PC-3 (cell line): Measurements from ENCODE around the gene AMER2. TPM values are rescaled to one million over a fixed set of nuclear protein-coding genes. Genes with fewer than 3 reads are reported as not detected.

ENCODE experiments used
- ATAC-seq: fragments of 200-7000 bp; cut with Tn5 transposase; 2 replicates; pipeline ENCODE4 v1.9.1; 2020; ENCODE audit warnings: mild to moderate bottlenecking, moderate library complexity
- BruUV-seq: library from RNA; stranded (reverse); fragments of 400-500 nt; replicated peaks from 2 replicates; lab custom pipeline; 2021; lab: Mats Ljungman, UMichigan
- CTCF ChIA-PET: fragments of 300-600 bp; sonication (Branson Sonifier 250); formaldehyde crosslinking; loops from one replicate; lab custom pipeline; 2022; ENCODE audit warnings: antibody characterized with exemption; lab: Charles Lee
- POLR2A ChIA-PET: fragments of 300-600 bp; sonication (Branson Sonifier 250); formaldehyde crosslinking; loops from one replicate; lab custom pipeline; 2022; ENCODE audit warnings: antibody characterized with exemption; ENCODE audit not compliant: unreplicated experiment; lab: Charles Lee
- DNase-seq: peaks from one replicate; pipeline ENCODE4 v3.0.0-alpha.2; 2015
- H2AFZ ChIP-seq: fragments of 300-600 bp; sonication (generic); 2 replicates; pipeline ENCODE4 v1.6.0; 2016; ENCODE audit warnings: antibody characterized with exemption, low read length
- H3F3A ChIP-seq: fragments of 300-600 bp; sonication (generic); one replicate; pipeline ENCODE4 v1.6.0; 2017; ENCODE audit warnings: antibody characterized with exemption, low read length, control low read depth, mild to moderate bottlenecking; ENCODE audit not compliant: unreplicated experiment
- H3K27ac ChIP-seq: fragments of 300-600 bp; sonication (generic); 2 replicates; pipeline ENCODE4 v1.5.1; 2016; ENCODE audit warnings: mild to moderate bottlenecking, low read length
- H3K27me3 ChIP-seq: fragments of 300-600 bp; sonication (generic); 2 replicates; pipeline ENCODE4 v1.6.1; 2016; ENCODE audit warnings: low read length, mixed read lengths
- H3K36me3 ChIP-seq: fragments of 300-600 bp; sonication (generic); 2 replicates; pipeline ENCODE4 v1.6.1; 2016; ENCODE audit warnings: low read depth, mixed run types, low read length, mixed read lengths
- H3K4me1 ChIP-seq: fragments of 300-600 bp; sonication (generic); 2 replicates; pipeline ENCODE4 v1.5.1; 2016; ENCODE audit warnings: low read length; ENCODE audit not compliant: insufficient read depth
- H3K4me2 ChIP-seq: fragments of 300-600 bp; sonication (generic); 2 replicates; pipeline ENCODE4 v1.6.0; 2016; ENCODE audit warnings: low read length
- H3K4me3 ChIP-seq: fragments of 300-600 bp; sonication (generic); 2 replicates; pipeline ENCODE4 v1.5.1; 2016; ENCODE audit warnings: mild to moderate bottlenecking, low read length, mixed read lengths
- H3K79me2 ChIP-seq: fragments of 300-600 bp; sonication (generic); 2 replicates; pipeline ENCODE4 v1.6.1; 2017; ENCODE audit warnings: low read length, mixed read lengths
- H3K9ac ChIP-seq: fragments of 300-600 bp; sonication (generic); 2 replicates; pipeline ENCODE4 v1.6.0; 2016; ENCODE audit warnings: mild to moderate bottlenecking, low read length
- H3K9me2 ChIP-seq: fragments of 300-600 bp; sonication (generic); replicated peaks from 2 replicates; pipeline ENCODE4 v1.6.1; 2016; ENCODE audit warnings: mixed run types, low read length, mixed read lengths
- H3K9me3 ChIP-seq: fragments of 300-600 bp; sonication (generic); 2 replicates; pipeline ENCODE4 v1.6.1; 2016; ENCODE audit warnings: low read length, mixed read lengths
- H4K20me1 ChIP-seq: fragments of 300-600 bp; sonication (generic); 2 replicates; pipeline ENCODE4 v1.6.1; 2016; ENCODE audit warnings: low read length, mixed read lengths
- EZH2 ChIP-seq: fragments of 300-600 bp; sonication (generic); IDR thresholded peaks from one replicate; pipeline ENCODE4 v1.6.1; 2017; ENCODE audit warnings: antibody characterized with exemption, mild to moderate bottlenecking, low read length; ENCODE audit not compliant: unreplicated experiment
- EZH2phosphoT487 ChIP-seq: fragments of 300-600 bp; sonication (generic); IDR thresholded peaks from 2 replicates; pipeline ENCODE4 v1.6.1; 2018; ENCODE audit warnings: mild to moderate bottlenecking, antibody characterized with exemption, low read length, borderline replicate concordance
- intact Hi-C: fragments of 100-400 bp; cut with micrococcal nuclease; formaldehyde crosslinking; loops from 2 replicates; pipeline ENCODE4 v1.9.0; 2023
- total RNA-seq: library from RNA; depleted of rRNA; stranded (reverse); fragments of >200 nt; gene quantifications from 2 replicates; pipeline ENCODE4 v1.2.3, GENCODE V29; 2014
- TF ChIP-seq, protein P1 (sequence below): fragments of 300-600 bp; sonication (generic); conservative IDR thresholded peaks from 2 replicates; pipeline ENCODE4 v1.5.1; 2017; ENCODE audit warnings: antibody characterized with exemption, low read depth, mild to moderate bottlenecking, low read length

The AMER2 gene
- total RNA-seq, 1 experiment from 2014 or later, result not detected

DNA sequence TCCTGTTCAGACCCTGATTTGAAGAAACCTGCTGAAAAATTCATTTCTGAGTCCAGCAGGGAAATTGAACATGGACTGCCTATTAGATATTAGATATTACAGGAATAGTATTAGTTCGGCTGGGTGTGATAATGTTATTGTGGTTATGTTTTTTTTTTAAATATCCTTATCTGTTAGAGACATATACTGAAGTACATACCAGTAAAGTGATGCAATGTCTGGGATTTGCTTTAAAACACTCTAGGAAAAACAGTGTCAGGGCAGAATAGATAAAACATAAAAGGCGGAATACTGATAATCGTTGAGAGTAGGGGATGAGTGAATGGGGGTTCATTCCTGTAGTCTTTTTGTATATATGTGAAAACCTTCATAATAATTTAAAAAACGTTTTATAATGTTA lies 28.7 kb upstream of the AMER2 start:
- no peaks in the 10 kb centered on the region for H3K79me2 ChIP-seq
- no peaks in the 10 kb centered on the region for H4K20me1 ChIP-seq
- BruUV-seq, result no TSS peak
- H3K4me1 ChIP-seq, result no peaks in the 10 kb centered on the region
- no peaks in the 10 kb centered on the region for H3K36me3 ChIP-seq
- no peaks in the 10 kb centered on the region for H3K9me2 ChIP-seq
- DNase-seq (no peak), ATAC-seq (no peak)
- no peak overlapping the region for H2AFZ ChIP-seq
- no peak overlapping the region for H3K9ac ChIP-seq
- intact Hi-C loops, result no loop called here
- H3K9me3 ChIP-seq, result no peaks in the 10 kb centered on the region
- no peak overlapping the region for H3K4me3 ChIP-seq
- no peaks in the 10 kb centered on the region for H3F3A ChIP-seq
- H3K27me3 ChIP-seq, result peaks cover 68% of the 10 kb centered on the region
- ChIA-PET CTCF (no interaction called here), POLR2A (interaction anchor here (0.7 kb wide), 1 partner anchor 50 kb away, joined by 4 read pairs; no protein-coding TSS in a partner anchor)
- no peak overlapping the region for H3K27ac ChIP-seq
- H3K4me2 ChIP-seq, result no peak overlapping the region
- TF ChIP-seq EZH2phosphoT487, result no peak
- TF ChIP-seq, protein P1, sequence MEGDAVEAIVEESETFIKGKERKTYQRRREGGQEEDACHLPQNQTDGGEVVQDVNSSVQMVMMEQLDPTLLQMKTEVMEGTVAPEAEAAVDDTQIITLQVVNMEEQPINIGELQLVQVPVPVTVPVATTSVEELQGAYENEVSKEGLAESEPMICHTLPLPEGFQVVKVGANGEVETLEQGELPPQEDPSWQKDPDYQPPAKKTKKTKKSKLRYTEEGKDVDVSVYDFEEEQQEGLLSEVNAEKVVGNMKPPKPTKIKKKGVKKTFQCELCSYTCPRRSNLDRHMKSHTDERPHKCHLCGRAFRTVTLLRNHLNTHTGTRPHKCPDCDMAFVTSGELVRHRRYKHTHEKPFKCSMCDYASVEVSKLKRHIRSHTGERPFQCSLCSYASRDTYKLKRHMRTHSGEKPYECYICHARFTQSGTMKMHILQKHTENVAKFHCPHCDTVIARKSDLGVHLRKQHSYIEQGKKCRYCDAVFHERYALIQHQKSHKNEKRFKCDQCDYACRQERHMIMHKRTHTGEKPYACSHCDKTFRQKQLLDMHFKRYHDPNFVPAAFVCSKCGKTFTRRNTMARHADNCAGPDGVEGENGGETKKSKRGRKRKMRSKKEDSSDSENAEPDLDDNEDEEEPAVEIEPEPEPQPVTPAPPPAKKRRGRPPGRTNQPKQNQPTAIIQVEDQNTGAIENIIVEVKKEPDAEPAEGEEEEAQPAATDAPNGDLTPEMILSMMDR, result no peak
- no peak for TF ChIP-seq EZH2

DNA sequence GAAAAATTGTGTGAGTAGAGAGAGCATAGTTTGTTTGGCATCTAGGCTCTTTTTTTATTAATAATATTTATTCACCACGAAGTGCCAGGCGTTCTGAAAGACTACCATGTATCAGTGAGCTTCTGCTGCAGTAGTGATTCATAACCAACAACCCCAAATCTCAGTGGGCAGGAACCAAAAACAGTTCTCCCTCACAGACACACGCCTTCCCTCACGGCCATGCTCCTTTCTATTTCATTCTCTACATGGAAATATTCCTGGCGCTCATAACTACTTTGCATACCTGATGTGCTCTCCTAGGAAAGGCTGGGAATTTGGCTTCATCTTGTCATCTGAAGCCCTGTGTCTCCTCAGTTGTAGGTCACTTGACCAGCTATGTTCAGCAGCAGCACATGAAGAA lies 26.6 kb upstream of the AMER2 start:
- ATAC-seq (no peak), DNase-seq (no peak)
- H3K4me2 ChIP-seq, result no peak overlapping the region
- no peaks in the 10 kb centered on the region for H3F3A ChIP-seq
- no peak overlapping the region for H3K9ac ChIP-seq
- no peaks in the 10 kb centered on the region for H3K4me1 ChIP-seq
- POLR2A ChIA-PET, result no interaction called here
- H3K79me2 ChIP-seq, result no peaks in the 10 kb centered on the region
- TF ChIP-seq, protein P1, result no peak
- no peak for TF ChIP-seq EZH2
- TF ChIP-seq EZH2phosphoT487, result no peak
- H3K9me2 ChIP-seq, result no peaks in the 10 kb centered on the region
- no TSS peak for BruUV-seq
- H3K9me3 ChIP-seq, result no peaks in the 10 kb centered on the region
- H2AFZ ChIP-seq, result no peak overlapping the region
- intact Hi-C loops, result no loop called here
- no peak overlapping the region for H3K27ac ChIP-seq
- H3K4me3 ChIP-seq, result no peak overlapping the region
- CTCF ChIA-PET, result no interaction called here
- H3K36me3 ChIP-seq, result no peaks in the 10 kb centered on the region
- peaks cover 60% of the 10 kb centered on the region for H3K27me3 ChIP-seq
- H4K20me1 ChIP-seq, result no peaks in the 10 kb centered on the region

DNA sequence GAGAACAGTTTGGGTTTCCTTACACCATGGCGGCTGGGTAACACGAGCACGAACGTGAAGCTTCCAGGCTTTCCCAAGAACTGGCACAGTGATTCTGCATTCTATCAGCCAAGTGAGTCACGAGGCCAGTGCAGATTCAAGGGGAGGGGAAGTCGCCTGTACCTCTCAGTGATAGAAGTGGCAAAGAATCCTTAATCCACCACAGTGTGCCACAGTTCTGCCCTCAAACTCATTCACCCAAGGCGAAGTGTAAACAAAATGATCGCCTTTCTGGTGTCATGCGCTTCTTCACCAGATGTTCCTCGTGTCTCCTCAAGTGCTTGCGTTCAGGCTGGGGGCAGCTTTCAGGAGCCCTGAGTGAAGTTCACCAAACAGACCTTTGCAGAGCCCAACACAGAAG lies 24.9 kb upstream of the AMER2 start:
- intact Hi-C loops, result no loop called here
- TF ChIP-seq EZH2phosphoT487, result no peak
- TF ChIP-seq, protein P1, result no peak
- no peak for TF ChIP-seq EZH2
- peaks cover 60% of the 10 kb centered on the region for H3K27me3 ChIP-seq
- no peaks in the 10 kb centered on the region for H3K9me2 ChIP-seq
- H3K79me2 ChIP-seq, result no peaks in the 10 kb centered on the region
- H3F3A ChIP-seq, result no peaks in the 10 kb centered on the region
- H3K4me1 ChIP-seq, result no peaks in the 10 kb centered on the region
- no peaks in the 10 kb centered on the region for H3K9me3 ChIP-seq
- H3K36me3 ChIP-seq, result no peaks in the 10 kb centered on the region
- H3K4me3 ChIP-seq, result no peak overlapping the region
- H3K4me2 ChIP-seq, result no peak overlapping the region
- no TSS peak for BruUV-seq
- ChIA-PET POLR2A (no interaction called here), CTCF (no interaction called here)
- H4K20me1 ChIP-seq, result no peaks in the 10 kb centered on the region
- ATAC-seq (no peak), DNase-seq (no peak)
- H3K27ac ChIP-seq, result no peak overlapping the region
- H2AFZ ChIP-seq, result no peak overlapping the region
- no peak overlapping the region for H3K9ac ChIP-seq
